Suprapubic skin (tissue), 4 donors: ENCODE measurements around the gene SLCO1B1. TPM values are rescaled to one million over a fixed set of nuclear protein-coding genes. Genes with fewer than 3 reads are reported as not detected.
"Not testable (repeated sequence)": the region's sequence is repeated elsewhere in the genome, so short reads cannot be mapped to it uniquely, and the experiment has no call there.

Source experiments
- DNase-seq, 2 donors: peaks; one replicate each; pipeline ENCODE4 v3.0.0-alpha.2; 2019; ENCODE audit warnings: low spot score in 2 of 2
- H3K27ac ChIP-seq: fragments of 200-600 bp; sonication (generic); one replicate; pipeline ENCODE4 v1.5.1; 2019
- H3K27me3 ChIP-seq: fragments of 200-600 bp; sonication (generic); one replicate; pipeline ENCODE4 v1.5.1; 2019
- H3K36me3 ChIP-seq: fragments of 200-600 bp; sonication (generic); one replicate; pipeline ENCODE4 v1.5.1; 2019
- H3K4me1 ChIP-seq: fragments of 200-600 bp; sonication (generic); one replicate; pipeline ENCODE4 v1.5.1; 2019
- H3K4me3 ChIP-seq: fragments of 200-600 bp; sonication (generic); one replicate; pipeline ENCODE4 v1.5.1; 2019; ENCODE audit warnings: mild to moderate bottlenecking
- H3K9me3 ChIP-seq: fragments of 200-600 bp; sonication (generic); one replicate; pipeline ENCODE4 v1.5.1; 2019
- CTCF ChIP-seq, 2 donors: fragments of 200-600 bp in 1 of 2; fragments of 450-650 bp in 1 of 2; sonication (generic) in 1 of 2; IDR thresholded peaks; one replicate each; pipeline ENCODE4 v1.5.1; 2016 to 2019; ENCODE audit warnings: antibody characterized with exemption in 2 of 2, mild to moderate bottlenecking in 1 of 2, moderate library complexity in 1 of 2
- EP300 ChIP-seq: sonication (generic); formaldehyde crosslinking; IDR thresholded peaks from one replicate; pipeline ENCODE4 v1.6.1; 2017; ENCODE audit warnings: antibody characterized with exemption
- POLR2A ChIP-seq, 2 donors: fragments of 450-650 bp; IDR thresholded peaks; one replicate each; pipeline ENCODE4 v1.6.1; 2017; ENCODE audit warnings: antibody characterized with exemption in 2 of 2, mild to moderate bottlenecking in 2 of 2, moderate library complexity in 2 of 2
- POLR2AphosphoS5 ChIP-seq, 3 donors: sonication (generic); formaldehyde crosslinking; IDR thresholded peaks; one replicate each; pipeline ENCODE4 v1.6.1; 2017; ENCODE audit warnings: antibody characterized with exemption in 3 of 3
- WGBS: methylation state at CpG from one replicate; pipeline ENCODE4 v1.1.5; 2018; 5-methylcytosine and 5-hydroxymethylcytosine counted together
- total RNA-seq, 4 donors: library from RNA; depleted of rRNA; stranded (reverse); fragments of >200 nt; gene quantifications; one replicate each; pipeline ENCODE4 v1.1.0, GENCODE V29; 2016

The SLCO1B1 gene, protein sequence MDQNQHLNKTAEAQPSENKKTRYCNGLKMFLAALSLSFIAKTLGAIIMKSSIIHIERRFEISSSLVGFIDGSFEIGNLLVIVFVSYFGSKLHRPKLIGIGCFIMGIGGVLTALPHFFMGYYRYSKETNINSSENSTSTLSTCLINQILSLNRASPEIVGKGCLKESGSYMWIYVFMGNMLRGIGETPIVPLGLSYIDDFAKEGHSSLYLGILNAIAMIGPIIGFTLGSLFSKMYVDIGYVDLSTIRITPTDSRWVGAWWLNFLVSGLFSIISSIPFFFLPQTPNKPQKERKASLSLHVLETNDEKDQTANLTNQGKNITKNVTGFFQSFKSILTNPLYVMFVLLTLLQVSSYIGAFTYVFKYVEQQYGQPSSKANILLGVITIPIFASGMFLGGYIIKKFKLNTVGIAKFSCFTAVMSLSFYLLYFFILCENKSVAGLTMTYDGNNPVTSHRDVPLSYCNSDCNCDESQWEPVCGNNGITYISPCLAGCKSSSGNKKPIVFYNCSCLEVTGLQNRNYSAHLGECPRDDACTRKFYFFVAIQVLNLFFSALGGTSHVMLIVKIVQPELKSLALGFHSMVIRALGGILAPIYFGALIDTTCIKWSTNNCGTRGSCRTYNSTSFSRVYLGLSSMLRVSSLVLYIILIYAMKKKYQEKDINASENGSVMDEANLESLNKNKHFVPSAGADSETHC
- total RNA-seq, result not detected

GRCh38 chr12:21130998-21131397 is at the start of gene SLCO1B1:
SLCO1B1 (plus strand) TSS chr12:21131194; CDS start chr12:21141575, 10,381 bp downstream.
- TF ChIP-seq POLR2A (IDR thresholded peaks at IDR 0.05) (no peak), CTCF (IDR thresholded peaks at IDR 0.05) (no peak), EP300 (no peak), POLR2AphosphoS5 (IDR thresholded peaks at IDR 0.05) (no peak)
- H3K4me3 ChIP-seq, result no peak within 1 kb of the TSS
- no peaks in the 10 kb centered on the region for H3K4me1 ChIP-seq
- H3K27ac ChIP-seq, result no peak within 1 kb of the TSS
- H3K27me3 ChIP-seq, result no peaks in the 10 kb centered on the region
- H3K9me3 ChIP-seq, result no peaks in the 10 kb centered on the region
- WGBS, result 90% methylated on average over 3 of the region's 3 CpGs
- no peak for DNase-seq
- no peaks in the 10 kb centered on the region for H3K36me3 ChIP-seq

DNA sequence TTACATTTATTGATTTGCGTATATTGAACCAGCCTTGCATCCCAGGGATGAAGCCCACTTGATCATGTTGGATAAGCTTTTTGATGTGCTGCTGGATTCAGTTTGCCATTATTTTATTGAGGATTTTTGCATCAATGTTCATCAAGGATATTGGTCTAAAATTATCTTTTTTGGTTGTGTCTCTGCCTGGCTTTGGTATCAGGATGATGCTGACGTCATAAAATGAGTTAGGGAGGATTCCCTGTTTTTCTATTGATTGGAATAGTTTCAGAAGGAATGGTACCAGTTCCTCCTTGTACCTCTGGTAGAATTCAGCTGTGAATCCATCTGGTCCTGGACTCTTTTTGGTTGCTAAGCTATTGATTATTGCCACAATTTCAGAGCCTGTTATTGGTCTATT is 46.2 kb upstream of the SLCO1B1 start:
- DNase-seq, H3K27ac ChIP-seq, H3K4me1 ChIP-seq, H3K36me3 ChIP-seq, H3K9me3 ChIP-seq, H3K27me3 ChIP-seq, H3K4me3 ChIP-seq: not testable (repeated sequence)
- WGBS, result 83% methylated on average over 2 of the region's 2 CpGs

- no peaks in the 10 kb centered on the region for H3K4me1 ChIP-seq
- no peaks in the 10 kb centered on the region for H3K27me3 ChIP-seq
- H3K36me3 ChIP-seq, result no peaks in the 10 kb centered on the region
- 86% methylated on average over 4 of the region's 4 CpGs for WGBS
- H3K9me3 ChIP-seq, result peaks cover 4% of the 10 kb centered on the region
- DNase-seq, result no peak
- no peak overlapping the region for H3K27ac ChIP-seq
- no peak for TF ChIP-seq EP300
- TF ChIP-seq POLR2AphosphoS5 (IDR thresholded peaks at IDR 0.05), result no peak
- TF ChIP-seq POLR2A (IDR thresholded peaks at IDR 0.05), result no peak
- no peak for TF ChIP-seq CTCF (IDR thresholded peaks at IDR 0.05)
- no peak overlapping the region for H3K4me3 ChIP-seq
Observed at GRCh38 chr12:21111732-21112131, 19.3 kb upstream of the SLCO1B1 start.

DNA sequence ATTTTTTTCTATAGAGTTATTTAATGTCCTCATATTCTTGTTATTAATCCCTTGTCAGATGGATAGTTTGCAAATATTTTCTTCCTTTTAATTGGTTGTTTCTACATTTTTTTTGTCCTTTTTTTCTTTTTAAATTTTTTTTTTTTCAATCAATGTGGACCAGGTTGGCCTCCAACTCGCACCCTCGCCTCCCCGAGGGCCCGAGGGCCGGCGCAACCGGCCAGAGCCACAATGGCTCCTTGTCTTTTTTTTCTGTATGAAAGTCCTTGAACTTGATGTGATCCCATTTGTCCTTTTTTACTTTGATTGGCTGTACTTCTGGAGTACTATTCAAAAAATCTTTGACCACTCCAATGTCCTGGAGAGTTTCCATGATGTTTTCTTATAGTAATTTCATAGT is 17.7 kb upstream of the SLCO1B1 start:
- H3K36me3 ChIP-seq, result no peaks in the 10 kb centered on the region
- no peaks in the 10 kb centered on the region for H3K4me1 ChIP-seq
- no peak overlapping the region for H3K4me3 ChIP-seq
- no peak for TF ChIP-seq CTCF (IDR thresholded peaks at IDR 0.05)
- no peak for TF ChIP-seq EP300
- no peak for TF ChIP-seq POLR2AphosphoS5 (IDR thresholded peaks at IDR 0.05)
- TF ChIP-seq POLR2A (IDR thresholded peaks at IDR 0.05), result no peak
- H3K27ac ChIP-seq, result no peak overlapping the region
- H3K9me3 ChIP-seq, result peaks cover 4% of the 10 kb centered on the region
- no peak for DNase-seq
- H3K27me3 ChIP-seq, result no peaks in the 10 kb centered on the region
- WGBS, result 86% methylated on average over 7 of the region's 7 CpGs

DNA sequence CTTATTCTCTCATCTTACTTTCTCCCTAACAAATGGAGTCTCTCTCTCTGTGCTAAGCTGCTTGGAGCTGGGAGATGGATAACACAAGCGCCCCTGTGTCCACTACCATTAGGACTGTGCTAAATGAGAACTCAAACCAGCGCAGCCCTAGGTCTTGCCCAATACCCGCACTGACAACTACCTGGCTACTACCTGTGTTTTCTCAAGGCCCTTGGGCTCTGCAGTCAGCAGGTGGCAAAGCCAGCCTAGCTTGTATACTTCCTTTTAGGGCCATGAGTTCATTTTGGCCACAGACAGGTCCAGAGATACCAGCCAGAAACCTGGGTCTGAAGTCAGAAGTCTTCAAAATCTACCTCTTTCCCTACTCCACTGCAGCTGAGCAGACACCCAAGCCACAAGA is 13.0 kb upstream of the SLCO1B1 start:
- no peak for DNase-seq
- Histone ChIP-seq H3K36me3 (no peaks in the 10 kb centered on the region), H3K4me1 (no peaks in the 10 kb centered on the region), H3K9me3 (peaks cover 4% of the 10 kb centered on the region), H3K27me3 (no peaks in the 10 kb centered on the region), H3K4me3 (no peak overlapping the region), H3K27ac (no peak overlapping the region)
- WGBS, result 93% methylated on average over 3 of the region's 3 CpGs
- TF ChIP-seq CTCF (IDR thresholded peaks at IDR 0.05) (no peak), POLR2AphosphoS5 (IDR thresholded peaks at IDR 0.05) (no peak), POLR2A (IDR thresholded peaks at IDR 0.05) (no peak), EP300 (no peak)
